ENCODE results near the gene RPL22L1.

RPL22L1 gene

GRCh38 chr3:170816341-170816740, 53.7 kb downstream of the RPL22L1 start:
- no peaks in the 10 kb centered on the region for H3F3A ChIP-seq (ENCODE audit: control insufficient read depth, insufficient read depth)
- TF ChIP-seq, protein P1, sequence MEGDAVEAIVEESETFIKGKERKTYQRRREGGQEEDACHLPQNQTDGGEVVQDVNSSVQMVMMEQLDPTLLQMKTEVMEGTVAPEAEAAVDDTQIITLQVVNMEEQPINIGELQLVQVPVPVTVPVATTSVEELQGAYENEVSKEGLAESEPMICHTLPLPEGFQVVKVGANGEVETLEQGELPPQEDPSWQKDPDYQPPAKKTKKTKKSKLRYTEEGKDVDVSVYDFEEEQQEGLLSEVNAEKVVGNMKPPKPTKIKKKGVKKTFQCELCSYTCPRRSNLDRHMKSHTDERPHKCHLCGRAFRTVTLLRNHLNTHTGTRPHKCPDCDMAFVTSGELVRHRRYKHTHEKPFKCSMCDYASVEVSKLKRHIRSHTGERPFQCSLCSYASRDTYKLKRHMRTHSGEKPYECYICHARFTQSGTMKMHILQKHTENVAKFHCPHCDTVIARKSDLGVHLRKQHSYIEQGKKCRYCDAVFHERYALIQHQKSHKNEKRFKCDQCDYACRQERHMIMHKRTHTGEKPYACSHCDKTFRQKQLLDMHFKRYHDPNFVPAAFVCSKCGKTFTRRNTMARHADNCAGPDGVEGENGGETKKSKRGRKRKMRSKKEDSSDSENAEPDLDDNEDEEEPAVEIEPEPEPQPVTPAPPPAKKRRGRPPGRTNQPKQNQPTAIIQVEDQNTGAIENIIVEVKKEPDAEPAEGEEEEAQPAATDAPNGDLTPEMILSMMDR (IDR thresholded peaks at IDR 0.05; ENCODE audit: low read depth, low read length, poor library complexity, severe bottlenecking), result no peak
- no peak for TF ChIP-seq EZH2phosphoT487 (IDR thresholded peaks at IDR 0.05; ENCODE audit: borderline replicate concordance, low read length)
- H4K20me1 ChIP-seq (ENCODE audit: control insufficient read depth, insufficient read depth, low read depth, low read length), result no peaks in the 10 kb centered on the region
- no peak overlapping the region for H3K27ac ChIP-seq (ENCODE audit: low read depth, low read length)
- no peak overlapping the region for H3K4me3 ChIP-seq (ENCODE audit: low read length)
- no peaks in the 10 kb centered on the region for H3K79me2 ChIP-seq (ENCODE audit: control insufficient read depth, low read length)
- H3K36me3 ChIP-seq (ENCODE audit: control insufficient read depth, low read length), result no peaks in the 10 kb centered on the region
- H3K9me2 ChIP-seq (replicated peaks; ENCODE audit: control insufficient read depth, low read length), result no peaks in the 10 kb centered on the region
- H3K9me3 ChIP-seq (ENCODE audit: control insufficient read depth, insufficient read depth, low read length), result no peaks in the 10 kb centered on the region
- H3K4me2 ChIP-seq (ENCODE audit: low read length), result no peak overlapping the region
- no peaks in the 10 kb centered on the region for H3K4me1 ChIP-seq (ENCODE audit: control insufficient read depth, low read length)
- peaks cover 15% of the 10 kb centered on the region for H3K27me3 ChIP-seq (ENCODE audit: control insufficient read depth, low read length)

DNA sequence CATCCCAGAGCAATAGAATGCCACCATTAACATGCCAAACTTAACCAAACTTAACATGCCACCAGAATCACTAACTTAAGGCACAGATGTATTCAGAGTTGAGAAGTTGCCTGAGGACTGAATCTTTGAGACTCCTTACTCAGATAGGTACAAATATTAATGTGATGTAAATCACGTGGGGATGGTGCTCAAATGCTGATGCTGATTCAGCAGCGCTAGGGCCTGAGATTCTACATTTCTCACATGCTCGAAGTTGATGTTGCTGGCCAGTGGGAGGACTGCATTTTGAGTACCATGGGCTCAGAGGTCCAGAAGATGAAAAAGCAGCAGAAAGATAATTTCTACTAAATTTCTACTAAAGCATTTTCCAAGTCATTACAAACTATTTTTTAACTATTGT, 54.1 kb downstream of the RPL22L1 start:
- TF ChIP-seq EZH2phosphoT487 (IDR thresholded peaks at IDR 0.05; ENCODE audit: borderline replicate concordance, low read length), result no peak
- TF ChIP-seq, protein P1 (IDR thresholded peaks at IDR 0.05; ENCODE audit: low read depth, low read length, poor library complexity, severe bottlenecking), result no peak
- no peaks in the 10 kb centered on the region for H4K20me1 ChIP-seq (ENCODE audit: control insufficient read depth, insufficient read depth, low read depth, low read length)
- no peaks in the 10 kb centered on the region for H3K9me3 ChIP-seq (ENCODE audit: control insufficient read depth, insufficient read depth, low read length)
- H3K4me2 ChIP-seq (ENCODE audit: low read length), result no peak overlapping the region
- no peak overlapping the region for H3K4me3 ChIP-seq (ENCODE audit: low read length)
- no peaks in the 10 kb centered on the region for H3K36me3 ChIP-seq (ENCODE audit: control insufficient read depth, low read length)
- no peaks in the 10 kb centered on the region for H3K4me1 ChIP-seq (ENCODE audit: control insufficient read depth, low read length)
- H3F3A ChIP-seq (ENCODE audit: control insufficient read depth, insufficient read depth), result no peaks in the 10 kb centered on the region
- no peak overlapping the region for H3K27ac ChIP-seq (ENCODE audit: low read depth, low read length)
- H3K9me2 ChIP-seq (replicated peaks; ENCODE audit: control insufficient read depth, low read length), result no peaks in the 10 kb centered on the region
- H3K79me2 ChIP-seq (ENCODE audit: control insufficient read depth, low read length), result no peaks in the 10 kb centered on the region
- H3K27me3 ChIP-seq (ENCODE audit: control insufficient read depth, low read length), result peaks cover 15% of the 10 kb centered on the region

GRCh38 chr3:170815340-170815739, 54.7 kb downstream of the RPL22L1 start:
- H3K4me3 ChIP-seq (ENCODE audit: low read length), result no peak overlapping the region
- no peaks in the 10 kb centered on the region for H3K36me3 ChIP-seq (ENCODE audit: control insufficient read depth, low read length)
- no peaks in the 10 kb centered on the region for H3K9me3 ChIP-seq (ENCODE audit: control insufficient read depth, insufficient read depth, low read length)
- TF ChIP-seq, protein P1 (IDR thresholded peaks at IDR 0.05; ENCODE audit: low read depth, low read length, poor library complexity, severe bottlenecking), result no peak
- no peak for TF ChIP-seq EZH2phosphoT487 (IDR thresholded peaks at IDR 0.05; ENCODE audit: borderline replicate concordance, low read length)
- H3K79me2 ChIP-seq (ENCODE audit: control insufficient read depth, low read length), result no peaks in the 10 kb centered on the region
- H3K4me1 ChIP-seq (ENCODE audit: control insufficient read depth, low read length), result no peaks in the 10 kb centered on the region
- no peaks in the 10 kb centered on the region for H4K20me1 ChIP-seq (ENCODE audit: control insufficient read depth, insufficient read depth, low read depth, low read length)
- no peak overlapping the region for H3K4me2 ChIP-seq (ENCODE audit: low read length)
- H3K27ac ChIP-seq (ENCODE audit: low read depth, low read length), result no peak overlapping the region
- H3K27me3 ChIP-seq (ENCODE audit: control insufficient read depth, low read length), result peaks cover 15% of the 10 kb centered on the region
- no peaks in the 10 kb centered on the region for H3K9me2 ChIP-seq (replicated peaks; ENCODE audit: control insufficient read depth, low read length)
- no peaks in the 10 kb centered on the region for H3F3A ChIP-seq (ENCODE audit: control insufficient read depth, insufficient read depth)

Measured in DOHH2 (cell line).